ENCODE data around the gene RANBP17. TPM values are rescaled to one million over a fixed set of nuclear protein-coding genes. Genes with fewer than 3 reads are reported as not detected.

The RANBP17 gene
- total and polyA plus RNA-seq, 3 experiments from 2014 or later: not detected

DNA sequence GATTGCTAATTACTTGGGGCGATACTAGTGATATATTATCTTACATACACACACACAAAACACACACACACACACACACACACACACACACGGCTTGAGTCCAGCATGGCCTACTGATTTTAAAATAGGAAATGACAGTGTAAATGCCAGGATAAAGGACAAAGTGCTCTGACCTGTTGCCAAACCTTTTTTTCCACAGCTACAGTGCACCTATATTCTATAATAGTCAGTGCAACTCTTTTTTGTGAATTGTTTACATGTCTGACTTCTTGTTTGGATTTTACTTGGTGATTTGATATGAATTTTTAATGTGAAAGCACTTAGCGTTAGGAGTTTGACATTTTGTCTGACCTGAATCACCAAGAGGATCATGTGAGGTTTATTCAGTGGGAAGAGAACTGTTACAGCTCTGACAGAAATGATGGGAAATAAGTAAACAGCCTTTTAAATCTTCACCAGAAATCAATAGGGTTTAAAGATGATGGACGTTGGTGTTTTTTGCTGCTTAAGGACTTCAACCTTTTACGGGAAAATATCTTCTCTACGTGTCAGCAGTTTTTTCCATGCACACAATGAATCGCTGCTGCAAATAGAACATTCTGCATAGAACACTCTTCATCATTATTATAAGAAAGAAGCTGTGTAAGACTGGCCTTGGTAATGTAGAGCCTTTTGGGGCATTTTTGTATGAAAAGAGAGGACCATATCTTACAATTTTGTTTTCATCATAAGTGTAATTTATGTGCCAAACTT lies 218.5 kb downstream of the RANBP17 start:
- no peak overlapping the region for H3K27ac ChIP-seq (ENCODE audit: low read depth, low read length)
- H3K4me3 ChIP-seq (ENCODE audit: low read length): no peak overlapping the region
- Mint-ChIP-seq H3K9me3 (peaks cover 0 to 17% (median 2%) of the 10 kb centered on the region in 5 donors), H3K27ac (no peak overlapping the region), H3K4me1 (no peaks in the 10 kb centered on the region), H3K36me3 (no peaks in the 10 kb centered on the region), H3K27me3 (peaks cover 0 to under 1% of the 10 kb centered on the region in 2 donors), H3K4me3 (no peak overlapping the region)
- no peaks in the 10 kb centered on the region for H3K36me3 ChIP-seq (ENCODE audit: insufficient read depth, low read length)
- no peaks in the 10 kb centered on the region for H3K9me3 ChIP-seq (ENCODE audit: low read length)
- H3K4me1 ChIP-seq (ENCODE audit: insufficient read depth, low read length): no peaks in the 10 kb centered on the region
- no peaks in the 10 kb centered on the region for H3K27me3 ChIP-seq (ENCODE audit: insufficient read depth, low read length, poor library complexity, severe bottlenecking)
- DNase-seq: no peak
- ChIA-PET CTCF (no interaction called here), POLR2A (no interaction called here)

DNA sequence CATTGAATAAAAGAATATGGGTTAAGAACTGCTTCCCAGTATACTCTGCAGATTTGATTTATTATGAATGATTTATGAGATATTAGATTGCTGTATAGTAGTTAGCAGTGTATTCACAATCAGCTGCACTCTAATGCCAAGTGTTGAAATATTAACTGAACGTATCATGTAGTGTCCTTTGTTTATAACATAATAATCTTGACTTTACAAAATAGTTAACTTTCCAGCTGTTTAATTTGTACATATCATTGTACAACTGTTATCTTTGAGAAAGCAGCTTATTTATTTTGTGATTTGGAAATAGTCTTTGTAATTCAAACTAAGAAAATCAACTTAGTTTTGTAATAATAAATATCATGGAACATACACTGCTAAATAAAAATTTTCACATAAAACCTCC lies 219.5 kb downstream of the RANBP17 start:
- Histone ChIP-seq H3K27me3 (ENCODE audit: insufficient read depth, low read length, poor library complexity, severe bottlenecking) (no peaks in the 10 kb centered on the region), H3K36me3 (ENCODE audit: insufficient read depth, low read length) (no peaks in the 10 kb centered on the region), H3K4me1 (ENCODE audit: insufficient read depth, low read length) (no peaks in the 10 kb centered on the region), H3K9me3 (ENCODE audit: low read length) (no peaks in the 10 kb centered on the region), H3K27ac (ENCODE audit: low read depth, low read length) (no peak overlapping the region), H3K4me3 (ENCODE audit: low read length) (no peak overlapping the region)
- Mint-ChIP-seq H3K36me3 (no peaks in the 10 kb centered on the region), H3K9me3 (peaks cover 0 to 14% (median 2%) of the 10 kb centered on the region in 5 donors), H3K27me3 (no peaks in the 10 kb centered on the region), H3K4me1 (no peaks in the 10 kb centered on the region), H3K4me3 (no peak overlapping the region), H3K27ac (no peak overlapping the region)
- ChIA-PET CTCF (no interaction called here), POLR2A (no interaction called here)
- DNase-seq: no peak

DNA sequence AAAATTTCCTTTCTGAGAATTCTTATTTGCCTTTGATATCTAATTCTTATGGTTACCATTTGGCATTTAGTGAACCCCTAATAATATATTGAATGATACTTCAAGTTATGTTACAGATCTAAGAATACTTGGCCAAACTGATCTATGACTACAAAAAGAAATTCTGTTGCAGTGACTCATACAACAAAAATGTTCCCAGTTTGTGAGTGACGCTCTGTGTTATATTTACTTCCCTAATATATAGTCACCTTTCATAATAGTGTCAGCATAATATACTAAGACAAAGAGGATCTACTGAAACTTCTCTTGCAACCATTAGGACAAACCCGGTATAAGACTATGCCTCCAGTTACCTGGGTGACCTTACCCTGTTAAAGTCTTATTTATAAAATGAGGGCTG lies 230.4 kb downstream of the RANBP17 start:
- Mint-ChIP-seq H3K4me3 (no peak overlapping the region), H3K9me3 (peaks cover 0 to 5% (median 2%) of the 10 kb centered on the region in 5 donors), H3K36me3 (no peaks in the 10 kb centered on the region), H3K27ac (no peak overlapping the region), H3K4me1 (no peaks in the 10 kb centered on the region), H3K27me3 (no peaks in the 10 kb centered on the region)
- no peaks in the 10 kb centered on the region for H3K27me3 ChIP-seq (ENCODE audit: insufficient read depth, low read length, poor library complexity, severe bottlenecking)
- ChIA-PET CTCF (no interaction called here), POLR2A (no interaction called here)
- H3K9me3 ChIP-seq (ENCODE audit: low read length): no peaks in the 10 kb centered on the region
- no peaks in the 10 kb centered on the region for H3K36me3 ChIP-seq (ENCODE audit: insufficient read depth, low read length)
- no peaks in the 10 kb centered on the region for H3K4me1 ChIP-seq (ENCODE audit: insufficient read depth, low read length)
- H3K27ac ChIP-seq (ENCODE audit: low read depth, low read length): no peak overlapping the region
- no peak for DNase-seq
- H3K4me3 ChIP-seq (ENCODE audit: low read length): no peak overlapping the region

DNA sequence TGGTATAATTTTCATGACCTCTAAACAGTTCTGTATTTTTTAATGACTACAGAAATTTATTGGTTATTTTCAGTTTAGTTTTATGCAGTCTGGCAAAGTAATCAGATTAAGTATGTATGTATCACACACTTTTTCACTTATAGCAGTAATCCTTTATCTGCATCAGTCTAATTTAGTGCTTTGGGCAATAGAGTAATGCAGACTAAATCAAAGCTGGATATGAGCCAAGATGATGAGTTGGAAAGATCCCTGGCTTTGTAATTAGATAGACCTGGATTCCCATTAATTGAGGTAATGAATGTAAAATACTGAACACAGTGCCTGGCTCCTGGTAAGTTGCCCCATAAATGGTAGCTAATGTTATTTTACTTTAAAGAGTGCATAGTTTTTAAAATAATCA lies 231.8 kb downstream of the RANBP17 start:
- POLR2A ChIA-PET: no interaction called here
- Mint-ChIP-seq H3K36me3 (no peaks in the 10 kb centered on the region), H3K4me3 (no peak overlapping the region), H3K27ac (no peak overlapping the region), H3K4me1 (no peaks in the 10 kb centered on the region), H3K27me3 (peaks cover 0 to 1% of the 10 kb centered on the region in 2 donors), H3K9me3 (peaks cover 0 to 7% (median 2%) of the 10 kb centered on the region in 5 donors)
- CTCF ChIA-PET: no interaction called here
- no peak for DNase-seq
- Histone ChIP-seq H3K27me3 (ENCODE audit: insufficient read depth, low read length, poor library complexity, severe bottlenecking) (no peaks in the 10 kb centered on the region), H3K36me3 (ENCODE audit: insufficient read depth, low read length) (no peaks in the 10 kb centered on the region), H3K27ac (ENCODE audit: low read depth, low read length) (no peak overlapping the region), H3K4me3 (ENCODE audit: low read length) (no peak overlapping the region), H3K9me3 (ENCODE audit: low read length) (no peaks in the 10 kb centered on the region), H3K4me1 (ENCODE audit: insufficient read depth, low read length) (no peaks in the 10 kb centered on the region)

DNA sequence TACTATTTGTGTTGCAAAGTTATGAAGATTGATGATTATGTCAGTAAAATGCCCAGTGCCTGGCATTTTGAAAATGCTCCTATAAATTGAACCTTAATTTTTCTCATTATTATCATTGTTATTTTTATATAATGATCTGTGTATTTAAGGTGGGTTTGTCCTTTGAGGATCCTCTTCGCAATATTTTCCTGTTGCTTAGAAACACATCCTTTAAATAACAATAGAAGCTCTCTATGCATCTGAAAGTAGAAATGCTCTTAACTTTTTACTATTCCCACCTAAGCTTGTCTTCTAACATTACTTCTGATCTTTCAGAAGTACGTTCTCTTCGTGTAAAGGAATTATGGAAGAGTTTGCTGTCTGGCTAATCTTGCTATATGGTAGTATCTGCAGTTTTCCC lies 232.5 kb downstream of the RANBP17 start:
- no peak overlapping the region for H3K4me3 Mint-ChIP-seq
- DNase-seq: no peak
- no peaks in the 10 kb centered on the region for H3K4me1 ChIP-seq (ENCODE audit: insufficient read depth, low read length)
- peaks cover 2 to 6% (median 4%) of the 10 kb centered on the region in 5 donors for H3K9me3 Mint-ChIP-seq
- H3K27me3 ChIP-seq (ENCODE audit: insufficient read depth, low read length, poor library complexity, severe bottlenecking): no peaks in the 10 kb centered on the region
- H3K4me3 ChIP-seq (ENCODE audit: low read length): no peak overlapping the region
- H3K27me3 Mint-ChIP-seq: peaks cover 0 to 1% of the 10 kb centered on the region in 2 donors
- H3K36me3 Mint-ChIP-seq: no peaks in the 10 kb centered on the region
- no peaks in the 10 kb centered on the region for H3K36me3 ChIP-seq (ENCODE audit: insufficient read depth, low read length)
- no peak overlapping the region for H3K27ac ChIP-seq (ENCODE audit: low read depth, low read length)
- H3K9me3 ChIP-seq (ENCODE audit: low read length): no peaks in the 10 kb centered on the region
- H3K27ac Mint-ChIP-seq: no peak overlapping the region
- CTCF ChIA-PET: no interaction called here
- H3K4me1 Mint-ChIP-seq: no peaks in the 10 kb centered on the region
- POLR2A ChIA-PET: no interaction called here

DNA sequence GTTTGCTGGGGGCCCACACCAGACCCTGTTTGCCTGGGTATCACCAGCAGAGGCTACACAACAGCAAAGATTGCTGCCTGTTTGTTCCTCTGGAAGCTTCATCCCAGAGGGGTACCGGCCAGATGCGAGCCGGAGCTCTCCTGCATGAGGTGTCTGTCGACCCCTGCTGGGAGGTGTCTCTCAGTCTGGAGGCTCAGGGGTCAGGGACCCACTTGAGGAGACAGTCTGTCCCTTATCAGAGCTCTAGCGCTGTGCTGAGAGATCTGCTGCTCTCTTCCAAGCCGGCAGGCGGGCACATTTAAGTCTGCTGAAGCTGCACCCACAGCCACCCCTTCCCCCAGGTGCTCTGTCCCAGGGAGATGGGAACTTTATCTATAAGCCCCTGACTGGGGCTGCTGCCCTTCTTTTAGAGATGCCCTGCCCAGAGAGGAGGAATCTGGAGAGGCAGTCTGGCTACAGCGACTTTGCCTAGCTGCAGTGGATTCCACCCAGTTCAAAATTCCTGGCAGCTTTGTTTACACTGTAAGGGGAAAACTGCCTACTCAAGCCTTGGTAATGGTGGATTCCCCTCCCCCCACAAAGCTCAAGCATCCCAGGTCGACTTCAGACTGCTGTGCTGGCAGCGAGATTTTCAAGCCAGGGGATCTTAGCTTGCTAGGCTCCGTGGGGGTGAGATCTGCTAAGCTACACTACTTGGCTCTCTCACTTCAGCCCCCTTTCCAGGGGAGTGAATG lies 241.2 kb downstream of the RANBP17 start:
- DNase-seq: no peak
- H3K27ac Mint-ChIP-seq: no peak overlapping the region
- no peaks in the 10 kb centered on the region for H3K4me1 Mint-ChIP-seq
- ChIA-PET POLR2A (no interaction called here), CTCF (no interaction called here)
- H3K27me3 ChIP-seq (ENCODE audit: insufficient read depth, low read length, poor library complexity, severe bottlenecking): no peaks in the 10 kb centered on the region
- no peaks in the 10 kb centered on the region for H3K36me3 Mint-ChIP-seq
- no peaks in the 10 kb centered on the region for H3K4me1 ChIP-seq (ENCODE audit: insufficient read depth, low read length)
- no peaks in the 10 kb centered on the region for H3K36me3 ChIP-seq (ENCODE audit: insufficient read depth, low read length)
- no peak overlapping the region for H3K27ac ChIP-seq (ENCODE audit: low read depth, low read length)
- H3K4me3 ChIP-seq (ENCODE audit: low read length): no peak overlapping the region
- peaks cover 3 to 12% (median 5%) of the 10 kb centered on the region in 5 donors for H3K9me3 Mint-ChIP-seq
- no peaks in the 10 kb centered on the region for H3K9me3 ChIP-seq (ENCODE audit: low read length)
- no peak overlapping the region for H3K4me3 Mint-ChIP-seq
- peaks cover 0 to 4% of the 10 kb centered on the region in 2 donors for H3K27me3 Mint-ChIP-seq

DNA sequence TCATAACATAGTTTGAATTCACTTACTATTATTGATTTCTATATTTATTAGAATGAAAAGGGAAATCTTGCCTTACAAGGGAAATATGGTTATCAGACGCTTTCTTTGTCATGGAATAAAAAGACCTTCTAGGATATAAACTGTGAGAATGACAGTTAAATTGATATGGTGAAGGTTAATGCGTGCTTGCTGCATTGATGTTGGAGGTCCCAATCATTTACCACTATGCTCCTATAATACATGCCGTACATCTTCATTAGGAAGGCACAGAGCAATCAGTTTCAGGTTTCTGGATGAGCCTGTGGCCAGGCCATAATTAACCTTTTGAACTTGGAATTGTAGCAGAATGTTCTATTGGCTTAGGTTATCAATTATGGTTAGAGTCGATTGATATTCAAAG lies 245.9 kb downstream of the RANBP17 start:
- no peak overlapping the region for H3K27ac ChIP-seq (ENCODE audit: low read depth, low read length)
- CTCF ChIA-PET: no interaction called here
- H3K27me3 ChIP-seq (ENCODE audit: insufficient read depth, low read length, poor library complexity, severe bottlenecking): no peaks in the 10 kb centered on the region
- H3K36me3 Mint-ChIP-seq: no peaks in the 10 kb centered on the region
- POLR2A ChIA-PET: no interaction called here
- H3K4me3 ChIP-seq (ENCODE audit: low read length): no peak overlapping the region
- DNase-seq: no peak
- no peaks in the 10 kb centered on the region for H3K9me3 ChIP-seq (ENCODE audit: low read length)
- peaks cover 0 to 5% (median 0%) of the 10 kb centered on the region in 5 donors for H3K9me3 Mint-ChIP-seq
- H3K27ac Mint-ChIP-seq: no peak overlapping the region
- H3K4me3 Mint-ChIP-seq: no peak overlapping the region
- no peaks in the 10 kb centered on the region for H3K36me3 ChIP-seq (ENCODE audit: insufficient read depth, low read length)
- no peaks in the 10 kb centered on the region for H3K4me1 ChIP-seq (ENCODE audit: insufficient read depth, low read length)
- no peaks in the 10 kb centered on the region for H3K4me1 Mint-ChIP-seq
- no peaks in the 10 kb centered on the region for H3K27me3 Mint-ChIP-seq

DNA sequence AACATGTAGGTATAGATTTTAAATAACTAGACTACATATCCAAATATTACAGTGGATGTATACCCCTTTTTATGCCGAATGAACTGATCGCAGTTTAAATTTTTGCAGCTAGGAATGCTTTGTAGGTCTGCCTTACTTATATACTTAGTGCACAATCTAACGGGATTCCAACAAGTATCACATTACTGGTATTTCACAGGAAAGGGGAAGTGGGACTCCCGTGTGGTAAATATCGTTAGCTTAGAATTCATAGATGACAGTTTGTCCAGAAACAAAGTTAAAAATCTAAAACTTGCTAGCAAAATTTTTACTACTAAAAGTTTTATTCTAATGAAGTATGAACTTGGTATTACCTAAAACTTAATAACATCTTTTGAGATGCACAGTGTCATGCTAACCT lies 253.7 kb downstream of the RANBP17 start:
- Histone ChIP-seq H3K9me3 (ENCODE audit: low read length) (no peaks in the 10 kb centered on the region), H3K27me3 (ENCODE audit: insufficient read depth, low read length, poor library complexity, severe bottlenecking) (no peaks in the 10 kb centered on the region), H3K4me3 (ENCODE audit: low read length) (no peak overlapping the region), H3K36me3 (ENCODE audit: insufficient read depth, low read length) (no peaks in the 10 kb centered on the region), H3K4me1 (ENCODE audit: insufficient read depth, low read length) (no peaks in the 10 kb centered on the region), H3K27ac (ENCODE audit: low read depth, low read length) (no peak overlapping the region)
- ChIA-PET POLR2A (no interaction called here), CTCF (no interaction called here)
- peaks cover 0 to 5% of the 10 kb centered on the region in 2 donors for H3K27me3 Mint-ChIP-seq
- H3K9me3 Mint-ChIP-seq: peaks cover 0 to 6% (median 3%) of the 10 kb centered on the region in 5 donors
- no peaks in the 10 kb centered on the region for H3K4me1 Mint-ChIP-seq
- H3K36me3 Mint-ChIP-seq: no peaks in the 10 kb centered on the region
- no peak for DNase-seq
- no peak overlapping the region for H3K4me3 Mint-ChIP-seq
- H3K27ac Mint-ChIP-seq: no peak overlapping the region

Measured in CD8-positive, alpha-beta memory T cell (primary cell).